C4-2B (cell line): ENCODE data around the gene CCDC34.

Experiments
- CTCF ChIP-seq: fragments of 450-650 bp; conservative IDR thresholded peaks from 2 replicates; pipeline ENCODE4 v1.5.1; 2017; ENCODE audit warnings: mild to moderate bottlenecking
- ZFX ChIP-seq: fragments of 450-650 bp; IDR thresholded peaks from 2 replicates; pipeline ENCODE4 v1.6.1; 2017

GRCh38 chr11:27410272-27410671, 47.3 kb upstream of the CCDC34 start:
- TF ChIP-seq CTCF, result no peak
- TF ChIP-seq ZFX, result no peak
